Neutrophil (primary cell): ENCODE data around the gene ARHGAP6.
"Not testable (repeated sequence)": the region's sequence is repeated elsewhere in the genome, so short reads cannot be mapped to it uniquely, and the experiment has no call there.

Experiments used
- H3K27ac ChIP-seq: fragments of 200-600 bp; sonication (generic); 2 replicates; pipeline ENCODE4 v1.5.1; 2016; ENCODE audit warnings: mild to moderate bottlenecking, moderate library complexity
- H3K27me3 ChIP-seq: fragments of 200-600 bp; sonication (generic); 2 replicates; pipeline ENCODE4 v1.6.0; 2016; ENCODE audit warnings: mild to moderate bottlenecking
- H3K36me3 ChIP-seq: fragments of 200-600 bp; sonication (generic); 2 replicates; pipeline ENCODE4 v1.5.1; 2017
- H3K4me1 ChIP-seq, 2 experiments: fragments of 200-600 bp in 1 of 2; sonication (generic) in 1 of 2; 1 replicate in 1 of 2; 2 replicates in 1 of 2; pipeline versions ENCODE4 v1.5.1 to v1.6.1; 2013 to 2016; ENCODE audit warnings: low read depth in 1 of 2, low read length in 1 of 2, mild to moderate bottlenecking in 1 of 2, moderate library complexity in 1 of 2; ENCODE audit not compliant: control insufficient read depth in 1 of 2, insufficient read depth in 1 of 2
- H3K4me3 ChIP-seq, 2 experiments: fragments of 200-600 bp in 1 of 2; sonication (generic) in 1 of 2; 1 replicate in 1 of 2; 2 replicates in 1 of 2; pipeline ENCODE4 v1.5.1; 2013 to 2016; ENCODE audit warnings: low read depth in 1 of 2, low read length in 1 of 2, mild to moderate bottlenecking in 1 of 2, moderate library complexity in 1 of 2
- H3K9me3 ChIP-seq: fragments of 200-600 bp; sonication (generic); 2 replicates; pipeline ENCODE4 v1.5.1; 2016
- CTCF ChIP-seq: fragments of 200-600 bp; sonication (generic); IDR thresholded peaks from 2 replicates; pipeline ENCODE4 v1.5.1; 2016; ENCODE audit warnings: antibody characterized with exemption

The ARHGAP6 gene

GRCh38 chrX:11366998-11367595, 298.6 kb downstream of the ARHGAP6 start:
- no peaks in the 10 kb centered on the region for H3K36me3 ChIP-seq
- H3K4me1 ChIP-seq: no peaks in the 10 kb centered on the region
- H3K27ac ChIP-seq: no peak overlapping the region
- TF ChIP-seq CTCF: no peak
- H3K4me3 ChIP-seq: no peak overlapping the region
- H3K9me3 ChIP-seq: no peaks in the 10 kb centered on the region
- H3K27me3 ChIP-seq: no peaks in the 10 kb centered on the region

- no peak overlapping the region for H3K4me3 ChIP-seq
- H3K4me1 ChIP-seq: no peaks in the 10 kb centered on the region
- no peaks in the 10 kb centered on the region for H3K27me3 ChIP-seq
- H3K36me3 ChIP-seq: no peaks in the 10 kb centered on the region
- no peaks in the 10 kb centered on the region for H3K9me3 ChIP-seq
- TF ChIP-seq CTCF: no peak
- H3K27ac ChIP-seq: no peak overlapping the region
These were observed 300.3 kb downstream of the ARHGAP6 start for GRCh38 chrX:11365426-11365825.

- Histone ChIP-seq H3K36me3 (no peaks in the 10 kb centered on the region), H3K27me3 (no peaks in the 10 kb centered on the region), H3K4me3 (no peak overlapping the region), H3K4me1 (no peaks in the 10 kb centered on the region), H3K9me3 (no peaks in the 10 kb centered on the region), H3K27ac (no peak overlapping the region)
- no peak for TF ChIP-seq CTCF
These were observed 300.9 kb downstream of the ARHGAP6 start for GRCh38 chrX:11364835-11365234.

GRCh38 chrX:11363825-11364224, 301.9 kb downstream of the ARHGAP6 start:
- H3K4me1 ChIP-seq, H3K27ac ChIP-seq, H3K27me3 ChIP-seq, H3K9me3 ChIP-seq, H3K36me3 ChIP-seq, H3K4me3 ChIP-seq: not testable (repeated sequence)

- no peaks in the 10 kb centered on the region for H3K9me3 ChIP-seq
These were observed 302.6 kb downstream of the ARHGAP6 start for GRCh38 chrX:11363069-11363594.

GRCh38 chrX:11361666-11362065, 304.1 kb downstream of the ARHGAP6 start:
- not testable (repeated sequence) for H3K9me3 ChIP-seq, H3K4me3 ChIP-seq, H3K36me3 ChIP-seq, H3K4me1 ChIP-seq, H3K27ac ChIP-seq, H3K27me3 ChIP-seq

More at GRCh38 chrX:11363069-11363594, 302.6 kb downstream of the ARHGAP6 start:
- H3K4me3 ChIP-seq: no peak overlapping the region
- H3K27me3 ChIP-seq: no peaks in the 10 kb centered on the region
- no peak for TF ChIP-seq CTCF
- no peaks in the 10 kb centered on the region for H3K36me3 ChIP-seq
- H3K27ac ChIP-seq: no peak overlapping the region
- no peaks in the 10 kb centered on the region for H3K4me1 ChIP-seq

GRCh38 chrX:11355944-11356343, 309.8 kb downstream of the ARHGAP6 start:
- not testable (repeated sequence) for H3K4me1 ChIP-seq, H3K36me3 ChIP-seq, H3K9me3 ChIP-seq, H3K27me3 ChIP-seq, H3K27ac ChIP-seq, H3K4me3 ChIP-seq
